ENCODE results near the gene BPIFB2. TPM values are rescaled to one million over a fixed set of nuclear protein-coding genes. Genes with fewer than 3 reads are reported as not detected.

The BPIFB2 gene
- polyA plus RNA-seq, 1 donor (not counting 4 experiments of a cell fraction or from before 2014, with no cell fraction given), result not detected

DNA sequence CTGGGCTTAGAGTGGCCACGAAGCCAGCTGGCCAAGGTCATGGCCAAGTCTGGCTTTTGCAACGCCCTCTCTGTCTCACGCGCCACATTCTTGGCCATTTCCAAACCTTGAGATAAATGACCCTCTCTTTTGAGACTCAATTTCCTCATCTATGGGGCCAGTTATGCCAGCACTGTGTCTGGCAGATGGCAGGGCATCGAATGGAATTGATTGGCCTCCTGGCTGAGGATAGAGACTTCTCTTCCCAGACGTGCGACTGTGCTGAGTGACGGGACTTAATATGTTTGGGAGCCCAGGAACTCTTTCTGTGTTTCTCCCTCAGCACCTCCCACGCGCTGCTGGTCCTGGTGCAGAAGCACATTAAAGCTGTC, 7.6 kb downstream of the BPIFB2 start:
- dilution Hi-C loops (cut with MboI; ENCODE audit: extremely low pct_ligation_motif_present, low sequenced_read_pairs), result no loop called here
- no peaks in the 10 kb centered on the region for H3K9me1 ChIP-seq (ENCODE audit: control insufficient read depth, extremely low read depth, insufficient read depth, low read length)
- no peak for TF ChIP-seq EZH2 (IDR thresholded peaks at IDR 0.05; ENCODE audit: low read length)
- TF ChIP-seq, protein P1, sequence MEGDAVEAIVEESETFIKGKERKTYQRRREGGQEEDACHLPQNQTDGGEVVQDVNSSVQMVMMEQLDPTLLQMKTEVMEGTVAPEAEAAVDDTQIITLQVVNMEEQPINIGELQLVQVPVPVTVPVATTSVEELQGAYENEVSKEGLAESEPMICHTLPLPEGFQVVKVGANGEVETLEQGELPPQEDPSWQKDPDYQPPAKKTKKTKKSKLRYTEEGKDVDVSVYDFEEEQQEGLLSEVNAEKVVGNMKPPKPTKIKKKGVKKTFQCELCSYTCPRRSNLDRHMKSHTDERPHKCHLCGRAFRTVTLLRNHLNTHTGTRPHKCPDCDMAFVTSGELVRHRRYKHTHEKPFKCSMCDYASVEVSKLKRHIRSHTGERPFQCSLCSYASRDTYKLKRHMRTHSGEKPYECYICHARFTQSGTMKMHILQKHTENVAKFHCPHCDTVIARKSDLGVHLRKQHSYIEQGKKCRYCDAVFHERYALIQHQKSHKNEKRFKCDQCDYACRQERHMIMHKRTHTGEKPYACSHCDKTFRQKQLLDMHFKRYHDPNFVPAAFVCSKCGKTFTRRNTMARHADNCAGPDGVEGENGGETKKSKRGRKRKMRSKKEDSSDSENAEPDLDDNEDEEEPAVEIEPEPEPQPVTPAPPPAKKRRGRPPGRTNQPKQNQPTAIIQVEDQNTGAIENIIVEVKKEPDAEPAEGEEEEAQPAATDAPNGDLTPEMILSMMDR (optimal IDR thresholded peaks at IDR 0.05 in 1 of 3, IDR thresholded peaks at IDR 0.05 in 1 of 3, conservative IDR thresholded peaks at IDR 0.05 in 1 of 3; ENCODE audit: extremely low read depth in 1 of 3, insufficient read depth in 2 of 3, low read length in 3 of 3), result no peak
- no peak overlapping the region for H3K4me2 ChIP-seq (ENCODE audit: control insufficient read depth, extremely low read depth, insufficient read depth, low read depth, low read length)
- no peak overlapping the region for H2AFZ ChIP-seq (ENCODE audit: control insufficient read depth, low read length)
- H3K9me3 ChIP-seq (ENCODE audit: control insufficient read depth, low read depth, low read length), result no peaks in the 10 kb centered on the region
- no peaks in the 10 kb centered on the region for H3K4me1 ChIP-seq (ENCODE audit: control insufficient read depth, extremely low read depth, insufficient read depth, low read length)
- H3K36me3 ChIP-seq (ENCODE audit: control insufficient read depth in 2 of 2, extremely low read depth in 1 of 2, insufficient read depth in 2 of 2, low read length in 2 of 2), result no peaks in the 10 kb centered on the region
- H3K27me3 ChIP-seq (ENCODE audit: control insufficient read depth, extremely low read depth, insufficient read depth, low read length), result no peaks in the 10 kb centered on the region
- H3K27ac ChIP-seq (ENCODE audit: control insufficient read depth, insufficient read depth, low read length), result no peak overlapping the region
- H3K4me3 ChIP-seq (ENCODE audit: control insufficient read depth in 2 of 3, extremely low read depth in 1 of 3, insufficient read depth in 2 of 3, low read depth in 1 of 3, low read length in 3 of 3), result no peak overlapping the region
- H3K9ac ChIP-seq (ENCODE audit: control insufficient read depth, extremely low read depth, insufficient read depth, low read length), result no peak overlapping the region
- H4K20me1 ChIP-seq (ENCODE audit: control insufficient read depth, extremely low read depth, insufficient read depth, low read length), result no peaks in the 10 kb centered on the region
- no peaks in the 10 kb centered on the region for H3K79me2 ChIP-seq (ENCODE audit: control insufficient read depth, insufficient read depth, low read length)
- DNase-seq (ENCODE audit: low read depth, low spot score) (no peak), FAIRE-seq (no peak)

DNA sequence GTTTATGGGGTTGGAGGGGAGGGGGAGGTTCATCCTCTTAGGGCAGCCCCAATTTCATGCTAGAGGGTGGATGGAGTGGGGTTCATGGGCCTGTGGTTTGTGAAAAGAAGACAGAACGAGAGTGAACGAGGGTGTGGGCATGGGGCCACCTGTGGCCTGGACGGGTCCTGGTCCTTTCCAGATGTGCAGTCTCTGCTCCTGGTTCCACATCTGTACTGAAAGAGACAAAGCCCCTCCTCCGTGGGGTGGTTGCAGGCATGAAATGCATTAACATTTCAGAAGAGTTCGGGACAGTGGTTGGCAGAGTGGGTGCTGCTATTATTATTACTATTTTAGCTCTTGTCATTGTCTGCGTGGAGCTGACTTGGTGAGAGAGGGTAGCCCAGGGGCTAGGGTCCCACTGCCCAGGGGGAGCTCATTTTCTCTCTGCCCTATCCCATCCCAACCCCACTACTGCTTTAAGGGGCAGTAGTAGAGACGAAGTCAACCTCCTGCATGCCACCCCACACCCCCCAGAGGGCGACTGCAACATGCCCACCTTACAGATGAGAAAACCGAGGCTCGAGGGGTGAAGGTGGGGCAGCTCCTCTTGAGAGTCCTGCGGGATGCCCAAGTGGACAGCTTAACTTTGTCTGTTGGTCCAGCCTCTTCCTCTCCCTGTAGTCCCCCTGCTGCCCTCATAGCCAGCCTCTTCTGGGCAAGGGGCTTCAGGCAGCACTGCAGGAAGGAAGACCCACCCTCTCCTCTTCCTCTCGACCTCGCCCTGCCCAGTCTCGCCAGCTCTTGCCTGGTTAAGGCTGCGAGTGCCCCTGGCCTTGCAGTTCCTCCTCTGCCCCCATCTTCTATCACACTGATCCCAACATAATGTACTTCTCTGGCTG, 8.4 kb downstream of the BPIFB2 start:
- dilution Hi-C loops (cut with MboI; ENCODE audit: extremely low pct_ligation_motif_present, low sequenced_read_pairs), result no loop called here
- DNase-seq (ENCODE audit: low read depth, low spot score) (no peak), FAIRE-seq (no peak)
- TF ChIP-seq EZH2 (IDR thresholded peaks at IDR 0.05; ENCODE audit: low read length), result no peak
- TF ChIP-seq, protein P1 (optimal IDR thresholded peaks at IDR 0.05 in 1 of 3, IDR thresholded peaks at IDR 0.05 in 1 of 3, conservative IDR thresholded peaks at IDR 0.05 in 1 of 3; ENCODE audit: extremely low read depth in 1 of 3, insufficient read depth in 2 of 3, low read length in 3 of 3), result no peak
- Histone ChIP-seq H3K9me3 (ENCODE audit: control insufficient read depth, low read depth, low read length) (no peaks in the 10 kb centered on the region), H3K4me3 (ENCODE audit: control insufficient read depth in 2 of 3, extremely low read depth in 1 of 3, insufficient read depth in 2 of 3, low read depth in 1 of 3, low read length in 3 of 3) (no peak overlapping the region), H4K20me1 (ENCODE audit: control insufficient read depth, extremely low read depth, insufficient read depth, low read length) (no peaks in the 10 kb centered on the region), H3K36me3 (ENCODE audit: control insufficient read depth in 2 of 2, extremely low read depth in 1 of 2, insufficient read depth in 2 of 2, low read length in 2 of 2) (no peaks in the 10 kb centered on the region), H3K4me2 (ENCODE audit: control insufficient read depth, extremely low read depth, insufficient read depth, low read depth, low read length) (no peak overlapping the region), H2AFZ (ENCODE audit: control insufficient read depth, low read length) (no peak overlapping the region), H3K9ac (ENCODE audit: control insufficient read depth, extremely low read depth, insufficient read depth, low read length) (no peak overlapping the region), H3K27ac (ENCODE audit: control insufficient read depth, insufficient read depth, low read length) (no peak overlapping the region), H3K4me1 (ENCODE audit: control insufficient read depth, extremely low read depth, insufficient read depth, low read length) (no peaks in the 10 kb centered on the region), H3K27me3 (ENCODE audit: control insufficient read depth, extremely low read depth, insufficient read depth, low read length) (no peaks in the 10 kb centered on the region), H3K9me1 (ENCODE audit: control insufficient read depth, extremely low read depth, insufficient read depth, low read length) (no peaks in the 10 kb centered on the region), H3K79me2 (ENCODE audit: control insufficient read depth, insufficient read depth, low read length) (no peaks in the 10 kb centered on the region)

Measured in keratinocyte (primary cell).